ENCODE data around the gene CYP19A1. TPM values are rescaled to one million over a fixed set of nuclear protein-coding genes. Genes with fewer than 3 reads are reported as not detected.

CYP19A1 gene
- polyA plus RNA-seq, 2 donors, result 0.05 TPM; not detected in 1

DNA sequence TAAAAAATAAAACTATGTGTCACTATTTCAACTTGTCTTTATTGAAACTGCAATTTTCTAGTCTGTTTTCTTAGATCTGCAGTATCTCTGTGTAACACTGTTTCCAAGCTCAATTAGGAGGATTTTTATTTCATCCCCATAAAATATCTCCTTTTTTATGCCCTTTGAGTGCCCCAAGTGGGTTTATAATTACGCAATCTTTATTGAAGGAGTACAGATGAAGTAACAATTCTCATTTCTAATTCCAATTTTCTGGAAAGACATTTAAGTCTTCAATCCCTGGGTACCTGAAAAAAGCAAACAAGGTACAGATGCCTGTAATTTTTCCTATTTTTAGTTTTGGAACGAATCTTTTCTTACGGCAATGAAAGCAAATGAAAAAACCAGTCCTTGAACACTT is 61.3 kb downstream of the CYP19A1 start:
- WGBS, 2 donors, result 82 to 87% methylated on average over 3 of the region's 3 CpGs
- Histone ChIP-seq H3K9me3 (ENCODE audit: control insufficient read depth in 2 of 2, insufficient read depth in 1 of 2, low read depth in 1 of 2, low read length in 1 of 2) (peaks cover 0 to 2% of the 10 kb centered on the region in 2 donors), H3K27ac (ENCODE audit: low read depth in 2 of 2, low read length in 1 of 2) (no peak overlapping the region), H3K36me3 (ENCODE audit: control insufficient read depth in 2 of 2, insufficient read depth in 2 of 2, low read length in 1 of 2) (no peaks in the 10 kb centered on the region), H3K4me1 (ENCODE audit: control insufficient read depth in 2 of 2, insufficient read depth in 2 of 2, low read length in 1 of 2) (no peaks in the 10 kb centered on the region), H3K4me3 (ENCODE audit: low read depth in 1 of 2, low read length in 2 of 2) (no peak overlapping the region), H3K27me3 (ENCODE audit: control insufficient read depth in 1 of 2, insufficient read depth in 2 of 2, low read length in 2 of 2) (peaks cover 0 to 3% of the 10 kb centered on the region in 2 donors)

DNA sequence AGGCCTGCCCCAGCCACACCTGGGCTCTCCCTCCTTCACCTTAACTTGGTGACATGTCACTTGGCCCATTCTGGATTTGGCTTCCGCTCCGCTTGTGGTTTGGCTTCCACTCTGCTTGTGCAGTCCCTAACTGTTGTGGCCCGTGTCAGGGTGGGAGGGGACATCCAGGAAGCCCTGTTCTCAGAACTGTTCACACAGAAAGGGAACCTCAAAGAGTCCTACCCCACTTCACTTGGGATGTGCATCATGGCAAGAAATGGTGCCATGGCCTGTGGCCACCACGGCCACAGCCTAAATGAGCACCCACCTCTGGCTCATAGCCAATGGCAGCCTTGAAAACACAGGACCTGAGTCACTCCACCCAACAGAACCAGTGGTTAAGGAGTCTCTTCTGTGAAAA is 63.4 kb downstream of the CYP19A1 start:
- 84 to 85% methylated on average over 4 of the region's 4 CpGs for WGBS, 2 donors
- Histone ChIP-seq H3K27ac (ENCODE audit: low read depth in 2 of 2, low read length in 1 of 2) (no peak overlapping the region), H3K4me3 (ENCODE audit: low read depth in 1 of 2, low read length in 2 of 2) (no peak overlapping the region), H3K4me1 (ENCODE audit: control insufficient read depth in 2 of 2, insufficient read depth in 2 of 2, low read length in 1 of 2) (no peaks in the 10 kb centered on the region), H3K27me3 (ENCODE audit: control insufficient read depth in 1 of 2, insufficient read depth in 2 of 2, low read length in 2 of 2) (peaks cover 0 to 3% of the 10 kb centered on the region in 2 donors), H3K9me3 (ENCODE audit: control insufficient read depth in 2 of 2, insufficient read depth in 1 of 2, low read depth in 1 of 2, low read length in 1 of 2) (peaks cover 0 to 2% of the 10 kb centered on the region in 2 donors), H3K36me3 (ENCODE audit: control insufficient read depth in 2 of 2, insufficient read depth in 2 of 2, low read length in 1 of 2) (no peaks in the 10 kb centered on the region)

DNA sequence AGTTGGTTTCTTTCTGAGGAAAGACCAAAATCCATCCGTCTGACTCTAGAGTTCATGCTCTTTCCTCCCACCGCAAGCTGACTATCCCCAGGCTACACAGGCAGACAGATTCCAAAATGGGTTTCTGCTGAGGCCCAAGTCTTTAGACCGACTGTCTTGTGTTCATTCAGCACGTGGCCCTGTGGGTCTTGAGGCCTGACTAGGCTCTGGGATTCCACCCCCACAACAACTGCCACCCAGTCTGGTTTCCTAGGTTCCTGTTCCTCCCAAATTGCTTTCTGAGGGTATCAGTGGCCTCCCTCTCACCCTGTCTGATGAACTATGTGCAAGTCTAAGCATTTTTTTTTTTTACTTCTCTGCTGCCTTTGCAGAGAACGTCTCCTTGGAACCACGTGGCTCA is 67.7 kb downstream of the CYP19A1 start:
- no peak overlapping the region for H3K4me3 ChIP-seq (ENCODE audit: low read depth in 1 of 2, low read length in 2 of 2)
- peaks cover 0 to 3% of the 10 kb centered on the region in 2 donors for H3K27me3 ChIP-seq (ENCODE audit: control insufficient read depth in 1 of 2, insufficient read depth in 2 of 2, low read length in 2 of 2)
- 76 to 79% methylated on average over 6 of the region's 6 CpGs for WGBS, 2 donors
- peaks cover 0 to 2% of the 10 kb centered on the region in 2 donors for H3K9me3 ChIP-seq (ENCODE audit: control insufficient read depth in 2 of 2, insufficient read depth in 1 of 2, low read depth in 1 of 2, low read length in 1 of 2)
- peaks cover 2% of the 10 kb centered on the region in 2 donors for H3K4me1 ChIP-seq (ENCODE audit: control insufficient read depth in 2 of 2, insufficient read depth in 2 of 2, low read length in 1 of 2)
- no peaks in the 10 kb centered on the region for H3K36me3 ChIP-seq (ENCODE audit: control insufficient read depth in 2 of 2, insufficient read depth in 2 of 2, low read length in 1 of 2)
- no peak overlapping the region for H3K27ac ChIP-seq (ENCODE audit: low read depth in 2 of 2, low read length in 1 of 2)

DNA sequence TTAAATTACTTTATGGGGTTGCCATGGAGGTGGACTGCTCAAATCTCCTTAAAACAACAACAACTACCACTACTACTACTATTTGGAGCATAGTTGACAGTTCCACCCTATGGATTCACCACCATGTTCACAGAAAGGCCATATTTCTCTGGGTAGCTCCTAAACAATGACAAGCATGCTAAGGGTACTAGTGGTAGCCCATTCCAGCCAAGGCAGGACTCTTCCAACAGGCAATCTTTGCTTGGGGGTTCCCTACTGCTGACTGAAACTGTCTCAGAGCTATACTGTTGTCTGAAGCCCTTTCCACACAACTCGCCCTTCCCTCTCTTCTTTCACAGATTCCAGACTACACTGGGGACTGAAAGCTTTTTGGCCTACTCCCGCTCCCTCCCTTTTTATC is 68.9 kb downstream of the CYP19A1 start:
- Histone ChIP-seq H3K27ac (ENCODE audit: low read depth in 2 of 2, low read length in 1 of 2) (no peak overlapping the region), H3K9me3 (ENCODE audit: control insufficient read depth in 2 of 2, insufficient read depth in 1 of 2, low read depth in 1 of 2, low read length in 1 of 2) (peaks cover 0 to 2% of the 10 kb centered on the region in 2 donors), H3K4me1 (ENCODE audit: control insufficient read depth in 2 of 2, insufficient read depth in 2 of 2, low read length in 1 of 2) (peaks cover 2% of the 10 kb centered on the region in 2 donors), H3K36me3 (ENCODE audit: control insufficient read depth in 2 of 2, insufficient read depth in 2 of 2, low read length in 1 of 2) (no peaks in the 10 kb centered on the region), H3K4me3 (ENCODE audit: low read depth in 1 of 2, low read length in 2 of 2) (no peak overlapping the region), H3K27me3 (ENCODE audit: control insufficient read depth in 1 of 2, insufficient read depth in 2 of 2, low read length in 2 of 2) (peaks cover 0 to 3% of the 10 kb centered on the region in 2 donors)
- 75 to 88% methylated on average over 2 of the region's 2 CpGs for WGBS, 2 donors

DNA sequence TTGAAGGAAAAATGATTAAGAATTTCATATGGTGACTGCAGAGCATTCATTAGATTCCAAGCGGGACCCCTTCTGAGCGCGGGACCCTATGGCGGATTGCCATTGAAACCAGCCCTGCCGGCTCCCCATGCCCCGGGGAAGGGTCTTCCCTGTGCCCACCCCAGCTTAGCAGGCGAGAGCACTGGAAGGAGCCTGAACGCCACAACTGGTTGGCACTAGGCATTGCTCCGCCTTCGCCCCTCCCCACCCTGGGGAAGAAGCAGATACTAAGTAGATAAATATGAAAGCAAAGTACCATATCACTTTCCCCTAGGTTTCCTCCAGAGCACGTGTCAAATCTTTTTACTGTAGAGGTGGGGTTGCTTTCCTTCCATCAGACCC is 70.7 kb downstream of the CYP19A1 start:
- H3K27ac ChIP-seq (ENCODE audit: low read depth in 2 of 2, low read length in 1 of 2), result no peak overlapping the region
- H3K4me1 ChIP-seq (ENCODE audit: control insufficient read depth in 2 of 2, insufficient read depth in 2 of 2, low read length in 1 of 2), result peaks cover 2% of the 10 kb centered on the region in 2 donors
- 5 to 7% methylated on average over 11 of the region's 11 CpGs for WGBS, 2 donors
- H3K27me3 ChIP-seq (ENCODE audit: control insufficient read depth in 1 of 2, insufficient read depth in 2 of 2, low read length in 2 of 2), result no peaks in the 10 kb centered on the region
- no peaks in the 10 kb centered on the region for H3K9me3 ChIP-seq (ENCODE audit: control insufficient read depth in 2 of 2, insufficient read depth in 1 of 2, low read depth in 1 of 2, low read length in 1 of 2)
- H3K4me3 ChIP-seq (ENCODE audit: low read depth in 1 of 2, low read length in 2 of 2), result peak overlapping the region in 1 of 2 donors; percentile 26
- H3K36me3 ChIP-seq (ENCODE audit: control insufficient read depth in 2 of 2, insufficient read depth in 2 of 2, low read length in 1 of 2), result no peaks in the 10 kb centered on the region

DNA sequence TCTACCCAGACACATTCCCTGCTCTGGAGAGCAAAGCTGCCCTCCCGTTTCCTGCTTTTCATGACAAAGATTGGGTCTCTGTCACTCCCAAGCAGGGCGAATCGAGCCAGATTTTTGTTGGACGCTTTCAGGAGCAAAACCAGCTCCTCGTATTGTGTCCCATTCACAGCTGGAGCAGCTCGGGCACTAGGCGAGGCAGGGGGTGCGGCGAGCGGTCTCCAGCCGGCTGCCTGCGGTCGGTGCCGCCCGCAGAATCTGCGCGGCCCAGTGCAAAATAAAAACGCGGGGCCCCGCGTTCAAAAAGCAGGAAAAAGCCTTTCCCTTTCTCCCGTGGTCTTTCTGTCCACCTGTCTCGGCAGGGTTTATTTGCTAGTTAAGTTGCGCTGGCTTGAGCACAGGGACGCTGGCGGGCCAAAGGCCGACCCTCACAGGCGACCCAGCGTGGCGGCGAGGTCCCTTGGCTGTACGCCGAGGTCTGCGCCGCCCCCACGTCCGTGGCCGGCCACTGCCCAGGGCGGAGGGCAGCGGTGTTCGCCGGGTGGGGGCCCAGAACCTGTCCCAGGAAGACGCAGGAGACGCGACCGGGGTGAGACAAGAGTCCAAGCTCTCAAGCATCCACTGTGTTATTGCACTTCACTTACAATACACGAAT is 71.2 kb downstream of the CYP19A1 start:
- Histone ChIP-seq H3K27ac (ENCODE audit: low read depth in 2 of 2, low read length in 1 of 2) (no peak overlapping the region), H3K9me3 (ENCODE audit: control insufficient read depth in 2 of 2, insufficient read depth in 1 of 2, low read depth in 1 of 2, low read length in 1 of 2) (no peaks in the 10 kb centered on the region), H3K4me1 (ENCODE audit: control insufficient read depth in 2 of 2, insufficient read depth in 2 of 2, low read length in 1 of 2) (peaks cover 2% of the 10 kb centered on the region in 2 donors), H3K4me3 (ENCODE audit: low read depth in 1 of 2, low read length in 2 of 2) (peak overlapping the region; percentile 25 to 26), H3K27me3 (ENCODE audit: control insufficient read depth in 1 of 2, insufficient read depth in 2 of 2, low read length in 2 of 2) (no peaks in the 10 kb centered on the region), H3K36me3 (ENCODE audit: control insufficient read depth in 2 of 2, insufficient read depth in 2 of 2, low read length in 1 of 2) (no peaks in the 10 kb centered on the region)
- 1% methylated on average over 47 of the region's 47 CpGs for WGBS, 2 donors

DNA sequence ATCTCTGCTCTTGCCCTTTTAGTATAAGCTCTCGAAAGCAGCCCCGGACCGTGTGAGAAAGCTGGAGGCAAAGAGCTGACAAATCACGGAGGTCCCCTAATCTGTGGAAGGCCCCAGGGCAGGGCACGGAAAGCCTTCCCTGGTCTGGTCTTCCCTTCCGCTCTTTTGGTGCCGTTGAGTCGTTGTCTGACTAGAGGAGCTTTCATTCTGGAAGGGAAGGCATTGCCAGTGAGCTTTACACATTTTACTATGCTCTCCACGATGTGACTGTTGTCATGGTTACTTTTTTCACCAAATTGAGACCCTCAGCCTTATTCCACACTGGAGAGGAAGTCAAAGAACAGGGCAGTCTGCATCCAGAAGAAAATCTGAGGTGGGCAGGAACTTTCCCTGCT is 71.7 kb downstream of the CYP19A1 start:
- Histone ChIP-seq H3K27ac (ENCODE audit: low read depth in 2 of 2, low read length in 1 of 2) (no peak overlapping the region), H3K36me3 (ENCODE audit: control insufficient read depth in 2 of 2, insufficient read depth in 2 of 2, low read length in 1 of 2) (no peaks in the 10 kb centered on the region), H3K9me3 (ENCODE audit: control insufficient read depth in 2 of 2, insufficient read depth in 1 of 2, low read depth in 1 of 2, low read length in 1 of 2) (no peaks in the 10 kb centered on the region), H3K4me3 (ENCODE audit: low read depth in 1 of 2, low read length in 2 of 2) (peak overlapping the region in 1 of 2 donors; percentile 26), H3K4me1 (ENCODE audit: control insufficient read depth in 2 of 2, insufficient read depth in 2 of 2, low read length in 1 of 2) (peaks cover 2% of the 10 kb centered on the region in 2 donors), H3K27me3 (ENCODE audit: control insufficient read depth in 1 of 2, insufficient read depth in 2 of 2, low read length in 2 of 2) (no peaks in the 10 kb centered on the region)
- 44 to 50% methylated on average over 9 of the region's 9 CpGs for WGBS, 2 donors

DNA sequence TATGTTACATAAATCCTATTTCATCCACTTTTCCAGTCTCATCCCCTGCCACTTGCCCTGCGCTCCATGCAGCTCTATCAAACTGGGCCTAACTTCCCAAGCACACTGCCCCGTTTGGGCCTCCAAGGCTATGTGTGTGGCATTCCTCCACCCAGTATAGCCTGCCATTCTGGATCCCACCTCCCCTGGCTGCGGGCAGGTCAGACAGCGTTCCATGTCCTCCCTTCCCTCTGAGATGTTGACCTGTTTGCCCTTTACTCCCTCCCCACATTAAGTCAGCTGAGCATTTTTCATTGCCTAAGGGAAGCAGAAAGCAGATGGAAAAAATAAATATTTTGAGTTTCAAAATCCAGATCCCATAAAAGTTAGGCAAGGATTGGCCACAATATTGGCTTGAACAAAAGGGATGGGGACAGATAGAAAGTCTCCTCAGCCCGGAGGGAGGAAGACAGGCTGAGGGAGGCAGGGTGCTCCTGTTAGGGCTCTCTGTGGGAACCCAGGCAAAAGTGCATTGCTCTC is 73.3 kb downstream of the CYP19A1 start:
- no peaks in the 10 kb centered on the region for H3K36me3 ChIP-seq (ENCODE audit: control insufficient read depth in 2 of 2, insufficient read depth in 2 of 2, low read length in 1 of 2)
- H3K9me3 ChIP-seq (ENCODE audit: control insufficient read depth in 2 of 2, insufficient read depth in 1 of 2, low read depth in 1 of 2, low read length in 1 of 2), result no peaks in the 10 kb centered on the region
- 82 to 87% methylated on average over 5 of the region's 5 CpGs for WGBS, 2 donors
- H3K27me3 ChIP-seq (ENCODE audit: control insufficient read depth in 1 of 2, insufficient read depth in 2 of 2, low read length in 2 of 2), result no peaks in the 10 kb centered on the region
- peaks cover 2% of the 10 kb centered on the region in 2 donors for H3K4me1 ChIP-seq (ENCODE audit: control insufficient read depth in 2 of 2, insufficient read depth in 2 of 2, low read length in 1 of 2)
- H3K27ac ChIP-seq (ENCODE audit: low read depth in 2 of 2, low read length in 1 of 2), result no peak overlapping the region
- no peak overlapping the region for H3K4me3 ChIP-seq (ENCODE audit: low read depth in 1 of 2, low read length in 2 of 2)

DNA sequence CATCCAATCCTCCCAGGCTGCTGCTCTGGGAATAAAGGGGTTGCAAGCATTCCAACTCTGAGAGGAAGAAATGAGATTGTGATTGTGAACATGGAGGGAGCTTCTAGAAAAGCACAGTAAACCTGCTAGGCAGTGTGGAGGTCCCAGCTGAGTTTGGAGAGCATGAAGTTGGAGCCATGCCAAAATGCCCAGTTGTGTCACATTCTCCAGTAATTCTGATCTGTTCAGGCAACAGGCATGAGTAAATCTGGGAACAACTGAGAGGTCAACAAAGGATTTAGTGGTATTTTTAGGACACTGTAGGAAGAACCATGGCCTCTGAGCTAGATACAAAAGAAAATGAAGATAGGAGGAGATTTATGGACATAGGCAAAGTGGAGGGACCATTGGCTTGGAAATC is 74.7 kb downstream of the CYP19A1 start:
- Histone ChIP-seq H3K36me3 (ENCODE audit: control insufficient read depth in 2 of 2, insufficient read depth in 2 of 2, low read length in 1 of 2) (no peaks in the 10 kb centered on the region), H3K9me3 (ENCODE audit: control insufficient read depth in 2 of 2, insufficient read depth in 1 of 2, low read depth in 1 of 2, low read length in 1 of 2) (no peaks in the 10 kb centered on the region), H3K27me3 (ENCODE audit: control insufficient read depth in 1 of 2, insufficient read depth in 2 of 2, low read length in 2 of 2) (peaks cover 0 to 3% of the 10 kb centered on the region in 2 donors), H3K27ac (ENCODE audit: low read depth in 2 of 2, low read length in 1 of 2) (no peak overlapping the region), H3K4me3 (ENCODE audit: low read depth in 1 of 2, low read length in 2 of 2) (no peak overlapping the region), H3K4me1 (ENCODE audit: control insufficient read depth in 2 of 2, insufficient read depth in 2 of 2, low read length in 1 of 2) (peaks cover 2% of the 10 kb centered on the region in 2 donors)

DNA sequence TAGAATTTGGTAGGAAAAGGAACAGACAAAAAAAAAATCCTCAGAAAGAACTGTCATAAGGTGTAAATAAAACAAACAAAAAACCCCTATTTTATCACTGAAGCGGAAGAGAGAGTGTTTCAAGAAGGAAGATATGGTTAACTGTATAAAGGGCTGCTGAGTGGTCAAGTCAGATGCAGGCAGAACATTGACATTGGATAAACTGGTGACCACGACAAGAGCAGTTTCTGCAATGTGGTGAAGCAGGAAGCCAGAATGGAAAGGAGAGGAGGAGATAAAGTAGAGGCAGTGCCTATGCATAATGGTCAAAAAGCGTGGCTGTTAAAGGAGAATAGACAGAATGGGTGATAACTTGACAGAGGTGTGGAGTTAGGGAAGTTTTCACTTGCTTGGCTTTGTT is 75.3 kb downstream of the CYP19A1 start:
- Histone ChIP-seq H3K27ac (ENCODE audit: low read depth in 2 of 2, low read length in 1 of 2) (no peak overlapping the region), H3K4me3 (ENCODE audit: low read depth in 1 of 2, low read length in 2 of 2) (no peak overlapping the region), H3K4me1 (ENCODE audit: control insufficient read depth in 2 of 2, insufficient read depth in 2 of 2, low read length in 1 of 2) (peaks cover 2% of the 10 kb centered on the region in 2 donors), H3K36me3 (ENCODE audit: control insufficient read depth in 2 of 2, insufficient read depth in 2 of 2, low read length in 1 of 2) (no peaks in the 10 kb centered on the region), H3K9me3 (ENCODE audit: control insufficient read depth in 2 of 2, insufficient read depth in 1 of 2, low read depth in 1 of 2, low read length in 1 of 2) (no peaks in the 10 kb centered on the region), H3K27me3 (ENCODE audit: control insufficient read depth in 1 of 2, insufficient read depth in 2 of 2, low read length in 2 of 2) (peaks cover 0 to 3% of the 10 kb centered on the region in 2 donors)
- 78 to 79% methylated on average over 3 of the region's 3 CpGs for WGBS, 2 donors

Measured in esophagus (tissue), 2 donors.